HG03342 (cell line): ENCODE data around the gene ALG6.

ENCODE experiments used
- ATAC-seq: cut with Tn5 transposase; IDR thresholded peaks from one replicate; pipeline ENCODE4 v1.9.1; 2021; ENCODE audit warnings: mild to moderate bottlenecking, moderate library complexity; ENCODE audit not compliant: unreplicated experiment

The ALG6 gene

DNA sequence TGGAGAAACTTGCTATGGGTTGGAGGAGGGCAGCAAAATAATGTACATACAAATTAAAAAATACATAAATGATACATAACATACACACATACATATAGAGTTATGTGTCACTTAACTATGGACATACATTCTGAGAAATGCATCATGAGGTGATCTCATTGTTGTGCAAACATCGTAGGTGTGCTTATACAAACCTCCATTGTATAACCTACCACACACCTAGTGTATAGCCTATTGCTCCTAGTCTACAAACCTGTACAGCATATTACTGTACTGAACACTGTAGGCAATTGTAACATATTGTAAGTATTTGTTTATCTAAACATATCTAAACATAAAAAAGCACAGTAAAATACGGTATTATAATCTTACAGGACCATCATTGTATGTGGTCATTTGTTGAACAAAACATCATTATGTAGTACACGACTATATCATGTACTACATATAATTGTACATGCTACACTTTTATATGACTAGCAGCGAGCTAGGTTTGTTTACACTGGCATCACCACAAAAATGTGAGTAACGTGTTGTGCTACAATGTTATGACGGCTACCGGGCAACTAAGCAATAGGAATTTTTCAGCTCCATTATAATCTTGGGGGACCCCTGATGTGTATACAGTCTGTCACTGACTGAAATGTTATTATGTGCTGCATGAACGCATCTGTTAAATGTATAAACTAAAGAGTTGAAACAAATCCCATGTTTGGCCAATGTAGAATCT is 120.1 kb downstream of the ALG6 start:
- ATAC-seq = no peak
